Measurements from ENCODE around the gene SLC35B2.

GRCh38 chr6:44294832-44295791 is 37.8 kb upstream of the SLC35B2 start:
- TF ChIP-seq CTCF (conservative IDR thresholded peaks at IDR 0.05 in 1 of 2, IDR thresholded peaks at IDR 0.05 in 1 of 2; ENCODE audit: low read depth in 1 of 2, low read length in 2 of 2) (no peak), EZH2 (IDR thresholded peaks at IDR 0.05; ENCODE audit: low read length, missing control alignments) (no peak)
